Esophagus squamous epithelium (tissue), 4 donors: ENCODE measurements around the gene CST6.

Experiments
- POLR2A ChIP-seq, 4 donors: fragments of 450-650 bp; IDR thresholded peaks; one replicate each; pipeline ENCODE4 v1.6.1; 2017; ENCODE audit warnings: antibody characterized with exemption in 4 of 4, mild to moderate bottlenecking in 4 of 4, moderate library complexity in 3 of 4
- TF ChIP-seq, protein P1 (sequence below), 6 experiments: fragments of 450-650 bp in 4 of 6; fragments of 200-600 bp in 2 of 6; sonication (generic) in 2 of 6; IDR thresholded peaks; one replicate each; pipeline ENCODE4 v1.5.1; 2016 to 2019; ENCODE audit warnings: antibody characterized with exemption in 6 of 6, mild to moderate bottlenecking in 4 of 6, moderate library complexity in 4 of 6

DNA sequence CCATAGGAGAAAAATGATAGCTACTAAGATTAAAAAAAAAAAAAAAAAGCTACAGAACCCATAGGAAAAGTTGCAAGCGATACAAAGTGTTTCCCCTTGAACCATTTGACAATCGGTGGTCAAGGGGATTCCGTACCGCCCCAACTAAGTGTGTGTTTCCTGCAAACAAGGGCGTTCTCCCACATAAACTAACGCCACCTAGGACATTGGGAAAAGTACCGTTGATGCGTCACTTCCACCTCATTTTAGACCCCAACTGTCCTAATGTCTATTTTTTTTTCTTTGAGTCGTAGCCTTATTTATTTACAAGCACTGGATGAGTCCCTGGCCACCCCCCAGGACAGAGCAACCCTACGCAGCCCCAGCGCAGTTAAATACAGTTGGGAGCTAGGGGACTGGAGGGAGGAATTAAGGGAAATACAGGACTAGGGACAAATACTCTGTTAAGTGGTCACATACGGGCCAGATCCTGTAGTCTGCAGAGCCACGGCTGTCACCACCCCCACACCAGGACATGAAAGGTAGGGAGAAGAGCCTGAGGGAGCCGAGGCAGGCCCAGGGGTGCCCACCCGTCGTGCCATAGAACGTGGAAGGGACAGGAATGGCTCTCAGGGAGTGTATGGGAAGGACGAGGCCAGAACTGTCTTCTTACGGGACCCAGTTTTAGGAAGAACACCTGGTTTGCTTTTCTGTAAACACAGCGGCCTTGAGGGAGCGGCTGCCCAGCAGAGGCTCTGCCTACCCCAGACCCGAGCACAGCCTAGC is 28.8 kb upstream of the CST6 start:
- TF ChIP-seq, protein P1, sequence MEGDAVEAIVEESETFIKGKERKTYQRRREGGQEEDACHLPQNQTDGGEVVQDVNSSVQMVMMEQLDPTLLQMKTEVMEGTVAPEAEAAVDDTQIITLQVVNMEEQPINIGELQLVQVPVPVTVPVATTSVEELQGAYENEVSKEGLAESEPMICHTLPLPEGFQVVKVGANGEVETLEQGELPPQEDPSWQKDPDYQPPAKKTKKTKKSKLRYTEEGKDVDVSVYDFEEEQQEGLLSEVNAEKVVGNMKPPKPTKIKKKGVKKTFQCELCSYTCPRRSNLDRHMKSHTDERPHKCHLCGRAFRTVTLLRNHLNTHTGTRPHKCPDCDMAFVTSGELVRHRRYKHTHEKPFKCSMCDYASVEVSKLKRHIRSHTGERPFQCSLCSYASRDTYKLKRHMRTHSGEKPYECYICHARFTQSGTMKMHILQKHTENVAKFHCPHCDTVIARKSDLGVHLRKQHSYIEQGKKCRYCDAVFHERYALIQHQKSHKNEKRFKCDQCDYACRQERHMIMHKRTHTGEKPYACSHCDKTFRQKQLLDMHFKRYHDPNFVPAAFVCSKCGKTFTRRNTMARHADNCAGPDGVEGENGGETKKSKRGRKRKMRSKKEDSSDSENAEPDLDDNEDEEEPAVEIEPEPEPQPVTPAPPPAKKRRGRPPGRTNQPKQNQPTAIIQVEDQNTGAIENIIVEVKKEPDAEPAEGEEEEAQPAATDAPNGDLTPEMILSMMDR (IDR thresholded peaks at IDR 0.05), result no peak
- TF ChIP-seq POLR2A (IDR thresholded peaks at IDR 0.05), result no peak
